ENCODE measurements around the gene SARDH. TPM values are rescaled to one million over a fixed set of nuclear protein-coding genes. Genes with fewer than 3 reads are reported as not detected.

Gene SARDH
- total RNA-seq, 1 donor from 2014 or later, result 1.3 TPM

- no peak for DNase-seq (ENCODE audit: low spot score)
These were observed 94.0 kb downstream of the SARDH start for GRCh38 chr9:133643978-133644760.

GRCh38 chr9:133643362-133643755, 94.8 kb downstream of the SARDH start:
- DNase-seq (ENCODE audit: low spot score), result no peak
- intact Hi-C loops (cut with DNase I), result no loop called here

More at GRCh38 chr9:133643978-133644760, 94.0 kb downstream of the SARDH start:
- intact Hi-C loops (cut with DNase I), result no loop called here

- DNase-seq (ENCODE audit: low spot score), result no peak
These were observed 95.3 kb downstream of the SARDH start for GRCh38 chr9:133642708-133643361.

GRCh38 chr9:133641861-133642595, 96.1 kb downstream of the SARDH start:
- intact Hi-C loops (cut with DNase I), result no loop called here
- DNase-seq (ENCODE audit: low spot score), result no peak

More at GRCh38 chr9:133642708-133643361, 95.3 kb downstream of the SARDH start:
- intact Hi-C loops (cut with DNase I), result no loop called here

GRCh38 chr9:133641396-133641655, 96.8 kb downstream of the SARDH start:
- intact Hi-C loops (cut with DNase I), result no loop called here
- no peak for DNase-seq (ENCODE audit: low spot score)

- no peak for DNase-seq (ENCODE audit: low spot score)
- intact Hi-C loops (cut with DNase I), result no loop called here
These were observed 97.4 kb downstream of the SARDH start for GRCh38 chr9:133640580-133641395.

GRCh38 chr9:133640160-133640559, 98.0 kb downstream of the SARDH start:
- DNase-seq (ENCODE audit: low spot score), result no peak
- intact Hi-C loops (cut with DNase I), result no loop called here

- DNase-seq (ENCODE audit: low spot score), result no peak
- intact Hi-C loops (cut with DNase I), result no loop called here
These were observed 98.5 kb downstream of the SARDH start for GRCh38 chr9:133639613-133640012.

- DNase-seq (ENCODE audit: low spot score), result no peak
- intact Hi-C loops (cut with DNase I), result no loop called here
These were observed 99.4 kb downstream of the SARDH start for GRCh38 chr9:133638711-133639110.

- no peak for DNase-seq (ENCODE audit: low spot score)
- intact Hi-C loops (cut with DNase I), result no loop called here
These were observed 100.1 kb downstream of the SARDH start for GRCh38 chr9:133638076-133638475.

GRCh38 chr9:133637451-133638055, 100.6 kb downstream of the SARDH start:
- intact Hi-C loops (cut with DNase I), result no loop called here
- DNase-seq (ENCODE audit: low spot score), result no peak

- intact Hi-C loops (cut with DNase I), result no loop called here
- DNase-seq (ENCODE audit: low spot score), result no peak
These were observed 101.2 kb downstream of the SARDH start for GRCh38 chr9:133636902-133637301.

GRCh38 chr9:133635533-133636531, 102.3 kb downstream of the SARDH start, which contains the start of gene DBH:
Gene DBH, plus strand, starts transcription at chr9:133636363. Its CDS starts 9 bp downstream, at chr9:133636372.
- DNase-seq (ENCODE audit: low spot score), result no peak
- intact Hi-C loops (cut with DNase I), result no loop called here

GRCh38 chr9:133635098-133635497, 103.1 kb downstream of the SARDH start:
- intact Hi-C loops (cut with DNase I), result no loop called here
- no peak for DNase-seq (ENCODE audit: low spot score)

- intact Hi-C loops (cut with DNase I), result no loop called here
- no peak for DNase-seq (ENCODE audit: low spot score)
These were observed 104.0 kb downstream of the SARDH start for GRCh38 chr9:133634081-133634691.

- DNase-seq (ENCODE audit: low spot score), result no peak
- intact Hi-C loops (cut with DNase I), result no loop called here
These were observed 104.5 kb downstream of the SARDH start for GRCh38 chr9:133633681-133634080.

- DNase-seq (ENCODE audit: low spot score), result no peak
- intact Hi-C loops (cut with DNase I), result no loop called here
These were observed 105.1 kb downstream of the SARDH start for GRCh38 chr9:133632806-133633680.
